Loucy (cell line): Measurements from ENCODE around the gene CPXM2.

Source experiments
- CTCF ChIP-seq: fragments of 200-600 bp; sonication (generic); conservative IDR thresholded peaks from 2 replicates; pipeline ENCODE4 v1.5.1; 2014; ENCODE audit warnings: mild to moderate bottlenecking, antibody characterized with exemption, low read length
- EZH2phosphoT487 ChIP-seq: fragments of 200-600 bp; IDR thresholded peaks from 2 replicates; pipeline ENCODE4 v1.6.1; 2018; ENCODE audit warnings: antibody characterized with exemption, mild to moderate bottlenecking, moderate library complexity, borderline replicate concordance

- TF ChIP-seq CTCF (no peak), EZH2phosphoT487 (no peak)
Observed at GRCh38 chr10:123748711-123749110, 142.9 kb downstream of the CPXM2 start.
